Measurements from ENCODE around the gene KLRD1.
"Not testable (repeated sequence)": the region's sequence is repeated elsewhere in the genome, so short reads cannot be mapped to it uniquely, and the experiment has no call there.

KLRD1 gene

DNA sequence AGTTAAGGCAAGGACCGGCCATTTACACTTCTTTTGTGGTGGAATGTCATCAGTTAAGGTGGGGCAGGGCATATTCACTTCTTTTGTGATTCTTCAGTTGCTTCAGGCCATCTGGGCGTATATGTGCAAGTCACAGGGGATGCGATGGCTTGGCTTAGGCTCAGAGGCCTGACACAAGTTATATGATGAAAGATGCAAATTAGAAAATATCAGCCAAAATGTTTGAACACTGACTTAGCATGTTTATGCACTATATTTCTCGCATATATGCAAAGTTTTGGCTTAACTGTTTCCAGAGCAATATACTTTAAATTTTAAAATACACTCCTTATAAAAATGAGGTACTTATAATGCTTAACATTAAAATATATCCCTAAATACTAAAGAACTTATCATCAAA lies 30.8 kb downstream of the KLRD1 start:
- not testable (repeated sequence) for DNase-seq (ENCODE audit: low spot score)

DNA sequence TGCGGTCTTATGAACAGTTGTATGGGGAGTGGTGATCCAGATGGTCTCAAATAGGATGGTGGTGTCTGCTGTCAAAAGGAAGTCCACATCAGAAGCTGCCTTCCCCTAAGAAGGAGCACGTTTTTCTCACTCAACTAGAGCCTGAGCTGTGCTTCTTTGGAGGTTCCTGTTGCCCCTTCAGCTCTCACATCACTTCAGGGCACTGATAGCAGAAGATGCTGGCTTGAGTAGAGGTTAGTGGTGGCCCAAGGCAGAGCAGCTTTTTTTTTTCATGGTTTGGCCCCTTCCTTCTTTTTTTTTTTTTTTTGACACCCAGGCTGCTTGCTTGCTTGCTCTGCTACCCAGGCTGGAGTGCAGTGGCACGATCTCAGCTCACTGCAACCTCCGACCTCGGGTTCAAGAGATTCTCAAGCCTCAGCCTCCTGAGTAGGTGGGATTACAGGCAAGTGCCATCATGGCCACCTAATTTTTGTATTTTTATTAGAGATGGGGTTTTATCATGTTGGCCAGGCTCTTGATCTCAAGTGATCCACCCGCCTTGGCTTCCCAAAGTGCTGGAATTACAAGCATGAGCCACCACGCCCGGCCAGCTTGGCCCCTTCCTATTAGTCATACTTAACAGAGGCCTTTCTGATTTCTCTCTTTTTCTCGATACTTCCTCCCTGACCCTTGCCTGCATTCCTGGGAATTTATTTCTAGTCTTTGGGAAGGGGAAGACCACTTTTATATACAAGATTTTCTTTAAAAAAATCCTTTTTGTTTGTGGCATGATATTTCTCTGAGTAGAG lies 31.6 kb downstream of the KLRD1 start:
- no peak for DNase-seq (ENCODE audit: low spot score)

DNA sequence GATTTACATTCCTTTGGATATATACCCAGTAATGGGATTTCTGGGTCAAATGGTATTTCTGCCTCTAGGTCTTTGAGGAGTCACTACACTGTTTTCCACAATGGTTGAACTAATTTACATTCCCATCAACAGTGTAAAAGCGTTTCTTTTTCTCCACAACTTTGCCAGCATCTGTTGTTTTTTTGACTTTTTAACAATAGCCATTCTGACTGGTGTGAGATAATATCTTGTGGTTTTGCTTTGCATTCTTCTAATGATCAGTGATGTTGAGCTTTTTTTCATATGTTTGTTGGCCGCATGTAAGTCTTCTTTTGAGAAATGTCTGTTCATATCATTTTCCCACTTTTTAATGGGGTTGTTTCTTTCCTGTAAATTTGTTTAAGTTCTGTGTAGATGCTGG lies 33.3 kb downstream of the KLRD1 start:
- DNase-seq (ENCODE audit: low spot score): not testable (repeated sequence)

DNA sequence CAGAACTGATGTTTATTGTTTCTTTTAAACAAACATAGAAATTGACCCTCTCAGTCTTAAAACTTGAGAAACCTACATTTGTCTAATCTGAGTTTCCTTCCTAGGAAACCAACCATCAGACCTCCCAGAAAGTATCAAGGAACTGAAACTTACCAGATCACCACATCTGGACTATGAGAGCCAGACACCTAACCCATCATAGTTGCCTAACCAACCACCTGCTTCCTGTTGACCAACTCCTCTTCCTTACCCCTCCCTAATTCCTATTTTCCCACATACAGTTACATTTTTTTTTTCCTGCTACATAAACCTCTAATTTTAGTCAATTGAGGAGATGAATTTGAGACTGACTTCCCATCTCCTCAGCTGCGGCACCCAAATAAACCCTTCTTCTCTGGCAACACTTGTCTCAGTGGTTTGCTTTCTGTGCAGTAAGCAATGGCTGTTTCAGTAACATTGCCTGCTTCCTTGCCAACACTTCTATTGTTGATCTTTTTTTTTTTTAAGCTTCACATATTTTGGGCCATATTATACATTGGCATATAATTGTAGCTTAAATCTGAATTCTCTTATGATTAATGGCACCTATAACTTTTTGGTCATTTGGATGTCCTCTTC lies 34.3 kb downstream of the KLRD1 start:
- no peak for DNase-seq (ENCODE audit: low spot score)

GRCh38 chr12:10351457-10351856 lies 43.8 kb downstream of the KLRD1 start:
- not testable (repeated sequence) for DNase-seq (ENCODE audit: low spot score)

- DNase-seq (ENCODE audit: low spot score): no peak
These were observed 46.4 kb downstream of the KLRD1 start for GRCh38 chr12:10354071-10354470.

- DNase-seq (ENCODE audit: low spot score): no peak
These were observed 46.8 kb downstream of the KLRD1 start for GRCh38 chr12:10354502-10354901.

DNA sequence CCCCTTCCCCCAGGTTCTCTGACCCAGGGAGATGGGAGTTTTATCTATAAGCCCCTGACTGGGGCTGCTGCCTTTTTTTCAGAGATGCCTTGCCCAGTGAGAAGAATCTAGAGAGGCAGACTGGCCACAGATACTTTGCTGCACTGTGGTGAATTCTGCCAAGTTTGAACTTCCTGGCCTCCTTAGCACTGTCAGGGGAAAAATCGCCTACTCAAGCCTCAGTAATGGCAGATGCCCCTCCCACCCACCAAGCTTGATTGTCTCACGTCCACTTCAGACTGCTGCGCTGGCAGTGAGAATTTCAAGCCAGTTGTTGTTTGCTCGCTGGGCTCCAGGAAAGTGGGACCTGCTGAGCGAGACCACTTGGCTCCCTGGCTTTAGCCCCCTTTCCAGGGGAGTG lies 50.5 kb downstream of the KLRD1 start:
- DNase-seq (ENCODE audit: low spot score): no peak

- DNase-seq (ENCODE audit: low spot score): no peak
These were observed 51.3 kb downstream of the KLRD1 start for GRCh38 chr12:10358969-10359368.

GRCh38 chr12:10361084-10361483 lies 53.4 kb downstream of the KLRD1 start:
- DNase-seq (ENCODE audit: low spot score): peak; percentile 10

- DNase-seq (ENCODE audit: low spot score): no peak
These were observed 54.0 kb downstream of the KLRD1 start for GRCh38 chr12:10361622-10362021.

DNA sequence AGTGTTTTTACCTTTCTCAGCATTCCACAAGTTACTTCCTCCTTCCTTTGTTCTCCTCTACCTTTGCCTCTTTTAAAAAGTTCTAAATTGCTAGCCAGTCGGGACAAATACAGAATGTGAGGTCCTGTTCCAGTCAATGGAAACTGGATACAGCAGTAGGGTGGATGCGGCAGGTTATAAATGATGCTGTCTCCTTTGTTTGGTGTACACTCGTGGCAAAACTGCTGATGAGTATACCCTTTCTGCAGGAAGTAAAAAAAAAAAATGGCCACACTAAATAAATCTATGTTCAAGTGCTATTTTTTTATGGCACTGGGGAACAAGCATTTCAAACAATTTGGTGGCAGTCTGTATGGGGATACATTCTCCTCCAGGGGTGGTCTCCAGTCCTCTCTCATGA lies 54.7 kb downstream of the KLRD1 start:
- no peak for DNase-seq (ENCODE audit: low spot score)

GRCh38 chr12:10362828-10363657 lies 55.4 kb downstream of the KLRD1 start:
- no peak for DNase-seq (ENCODE audit: low spot score)

- DNase-seq (ENCODE audit: low spot score): no peak
These were observed 55.9 kb downstream of the KLRD1 start for GRCh38 chr12:10363658-10363913.

GRCh38 chr12:10363914-10364814 lies 56.5 kb downstream of the KLRD1 start:
- peak; percentile 50 for DNase-seq (ENCODE audit: low spot score)

- peak; percentile 88 for DNase-seq (ENCODE audit: low spot score)
These were observed 57.3 kb downstream of the KLRD1 start for GRCh38 chr12:10364815-10365622.

GRCh38 chr12:10365696-10366405 lies 58.2 kb downstream of the KLRD1 start:
- peak; percentile 32 for DNase-seq (ENCODE audit: low spot score)

DNA sequence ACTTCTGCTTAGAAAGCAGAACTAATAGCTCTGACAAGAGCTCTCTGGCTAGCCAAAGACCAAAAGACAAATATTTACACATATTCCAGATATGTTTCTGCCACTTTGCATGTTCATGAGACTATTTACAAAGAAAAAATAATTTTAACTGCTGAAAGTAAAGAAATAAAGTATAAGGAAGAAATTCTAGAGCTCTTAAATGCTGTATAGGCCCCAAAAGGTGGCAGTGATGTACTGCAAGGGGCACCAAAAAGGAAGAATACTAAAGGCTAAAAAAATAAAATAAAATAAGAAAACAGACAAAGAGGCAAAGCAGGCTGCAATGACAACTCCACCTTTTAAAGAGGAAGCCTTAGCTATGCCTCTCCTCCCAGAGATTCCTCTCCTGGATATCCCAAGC lies 59.2 kb downstream of the KLRD1 start:
- peak; percentile 69 for DNase-seq (ENCODE audit: low spot score)

- not testable (repeated sequence) for DNase-seq (ENCODE audit: low spot score)
These were observed 60.0 kb downstream of the KLRD1 start for GRCh38 chr12:10367714-10368113.
